ENCODE measurements around the gene CNKSR3.

Gene CNKSR3

DNA sequence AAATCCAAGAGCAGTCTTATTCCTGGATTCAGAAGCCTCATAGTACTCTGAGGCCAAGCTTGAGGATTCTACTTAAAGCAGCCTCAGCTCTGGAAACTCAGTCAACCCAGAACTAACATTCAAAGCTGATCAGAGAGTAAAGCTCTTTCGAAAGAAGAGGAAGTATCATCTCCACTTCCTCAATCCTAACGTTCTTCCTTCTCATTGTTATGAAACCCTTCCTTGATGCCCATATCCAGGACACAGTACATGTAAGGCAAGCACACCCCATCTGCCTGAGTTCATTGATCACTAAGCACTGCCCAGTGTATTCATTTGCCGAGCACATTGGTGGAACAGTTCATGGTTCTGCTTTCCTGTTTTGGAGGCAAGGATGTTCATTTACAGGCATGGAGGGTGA is 153.8 kb downstream of the CNKSR3 start, which contains the start of gene IPCEF1:
TSS of gene IPCEF1 (minus strand) at position 114 of the 400 bp plus-strand sequence. CDS start 90,856 bp downstream, outside the sequence.
- DNase-seq (ENCODE audit: low read depth in 1 of 2, low spot score in 1 of 2), result no peak

DNA sequence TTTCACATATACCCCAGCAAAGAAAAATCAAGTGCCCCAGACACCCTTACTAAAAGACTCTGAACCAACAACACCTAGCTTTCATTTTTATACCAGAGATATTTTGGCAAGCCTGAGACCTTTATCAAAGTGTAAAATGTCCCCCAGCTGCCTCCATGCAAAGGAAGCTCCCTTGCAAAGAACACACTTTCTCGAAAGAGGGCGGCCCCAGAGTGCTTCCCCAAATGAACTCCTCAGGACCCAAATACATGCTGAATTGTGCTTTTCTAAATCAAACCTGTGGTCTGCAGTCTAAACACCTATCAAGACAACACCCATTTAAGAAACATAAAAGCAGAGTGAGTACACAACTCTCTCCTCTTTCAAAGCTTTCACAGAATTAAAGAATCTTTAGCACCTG is 154.4 kb downstream of the CNKSR3 start:
- no peak for DNase-seq (ENCODE audit: low read depth in 1 of 2, low spot score in 1 of 2)

DNA sequence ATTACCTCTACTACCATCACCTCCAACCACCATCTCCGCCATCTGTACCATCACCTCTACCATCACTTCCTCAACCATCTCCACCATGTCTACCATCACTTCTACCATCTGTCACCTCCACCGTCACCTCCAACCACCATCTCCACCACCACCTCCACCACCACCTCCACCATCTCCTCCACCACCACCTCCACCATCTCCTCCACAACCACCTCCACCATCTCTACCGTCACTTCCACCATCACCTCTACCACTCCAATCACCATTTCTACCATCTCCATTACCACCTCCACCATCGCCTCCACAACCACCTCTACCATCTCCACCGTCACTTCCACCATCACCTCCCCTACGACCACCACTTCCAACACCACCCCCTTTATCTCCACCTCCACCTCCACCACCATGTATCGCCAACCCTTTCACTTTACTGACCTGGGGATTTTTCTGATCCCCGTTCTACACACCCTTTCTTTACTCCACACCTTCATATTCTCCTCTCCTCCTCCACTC is 156.2 kb downstream of the CNKSR3 start:
- no peak for DNase-seq (ENCODE audit: low read depth in 1 of 2, low spot score in 1 of 2)

DNA sequence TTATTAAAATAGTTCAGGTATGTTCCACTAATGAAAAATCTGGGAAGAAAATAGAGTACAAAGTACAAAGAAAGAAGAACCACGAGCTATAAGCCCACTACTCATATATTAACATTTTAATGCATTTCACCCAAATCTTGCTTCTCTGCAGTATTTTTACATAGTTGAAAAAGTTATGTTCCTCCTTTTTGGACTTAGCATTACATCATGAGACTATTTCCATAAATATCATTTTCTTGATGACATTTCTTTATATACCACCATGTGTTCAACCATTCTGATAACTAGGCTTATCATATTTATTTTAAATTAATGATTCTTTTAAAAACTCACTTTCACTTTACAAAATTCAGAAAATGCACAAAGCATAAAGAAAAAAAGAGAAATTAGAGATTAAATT is 156.9 kb downstream of the CNKSR3 start:
- DNase-seq (ENCODE audit: low read depth in 1 of 2, low spot score in 1 of 2), result no peak

DNA sequence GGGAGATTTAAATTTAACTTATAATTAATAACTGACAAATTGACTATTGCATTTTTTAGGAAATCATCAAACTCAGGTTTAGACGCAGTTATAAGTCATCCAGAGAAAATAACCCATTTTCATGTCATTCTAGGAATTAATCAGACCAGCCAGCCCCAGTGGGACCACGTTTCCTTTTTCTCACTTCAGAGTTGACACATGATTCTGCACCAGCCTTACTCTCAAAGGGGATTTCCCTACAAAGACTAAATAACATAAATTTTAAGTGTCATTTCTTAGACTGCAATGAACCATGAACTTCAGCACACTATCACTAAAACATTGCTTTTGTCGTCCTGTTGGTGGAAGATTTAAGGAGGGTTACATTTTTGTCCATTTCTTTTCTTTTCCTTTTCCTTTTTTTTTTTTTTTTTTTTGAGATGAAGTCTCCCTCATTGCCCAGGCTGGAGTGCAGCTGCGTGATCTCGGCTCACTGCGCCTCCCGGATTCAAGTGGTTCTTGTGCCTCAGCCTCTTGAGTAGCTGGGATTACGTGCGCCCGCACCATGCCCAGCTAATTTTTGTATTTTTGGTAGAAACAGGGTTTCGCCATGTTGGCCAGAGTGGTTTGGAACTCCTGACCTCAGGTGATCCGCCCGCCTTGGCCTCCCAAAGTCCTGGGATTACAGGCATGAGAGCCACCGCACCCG is 157.4 kb downstream of the CNKSR3 start:
- DNase-seq (ENCODE audit: low read depth in 1 of 2, low spot score in 1 of 2), result no peak

DNA sequence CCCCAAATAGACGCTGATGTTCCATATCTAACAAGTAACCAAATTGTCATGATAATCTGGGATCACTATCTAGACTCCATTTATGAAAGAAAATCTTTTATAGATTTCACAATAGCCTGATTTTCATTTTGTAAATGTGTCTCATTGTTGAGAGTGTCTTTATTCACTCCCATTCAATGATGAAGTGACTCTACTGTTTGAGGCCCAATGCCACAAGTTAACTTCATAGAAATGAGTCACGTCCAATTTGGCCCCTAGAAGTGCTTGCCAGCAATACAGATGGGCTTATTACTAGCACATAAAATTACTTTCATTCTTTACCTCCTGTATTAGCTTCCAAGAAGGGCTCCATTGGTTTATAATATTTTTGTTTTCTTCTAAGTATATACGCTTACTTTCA is 160.2 kb downstream of the CNKSR3 start:
- no peak for DNase-seq (ENCODE audit: low read depth in 1 of 2, low spot score in 1 of 2)

DNA sequence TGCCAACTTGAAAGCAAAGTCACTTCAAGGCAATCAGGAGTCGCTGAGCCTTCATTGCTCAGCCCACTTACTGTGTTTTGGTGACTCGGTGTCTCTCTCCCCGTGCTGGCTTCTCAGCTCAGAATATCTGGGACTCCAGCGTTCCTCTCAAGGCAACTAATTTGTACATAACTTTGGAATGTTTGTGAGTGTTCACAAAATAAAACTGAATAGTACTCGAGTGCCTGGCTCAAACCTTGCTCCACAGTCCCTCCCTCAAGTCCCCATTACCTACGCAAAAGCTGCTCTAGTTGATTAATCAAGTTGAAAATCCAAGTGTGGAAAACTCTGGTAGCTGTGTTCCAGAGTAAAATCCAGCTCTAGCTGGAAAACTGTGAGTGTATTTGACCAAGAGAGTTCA is 162.5 kb downstream of the CNKSR3 start:
- no peak for DNase-seq (ENCODE audit: low read depth in 1 of 2, low spot score in 1 of 2)

DNA sequence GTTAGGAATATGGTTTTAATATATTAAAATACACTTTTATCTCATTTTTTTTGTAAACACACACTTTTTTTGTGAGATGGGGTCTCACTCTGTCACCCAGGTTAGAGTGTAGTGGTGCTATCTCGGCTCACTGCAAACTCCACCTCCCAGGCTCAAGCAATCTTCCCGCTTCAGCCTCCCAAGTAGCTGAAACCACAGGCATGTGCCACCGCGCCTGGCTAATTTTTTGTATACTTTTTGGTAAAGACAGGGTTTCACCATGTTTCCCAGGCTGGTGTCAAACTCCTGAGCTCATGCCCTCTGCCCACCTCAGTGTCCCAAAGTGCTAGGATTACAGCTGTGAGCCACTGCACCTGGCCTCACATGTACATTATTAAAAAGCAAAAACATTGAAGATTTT is 164.7 kb downstream of the CNKSR3 start:
- no peak for DNase-seq (ENCODE audit: low read depth in 1 of 2, low spot score in 1 of 2)

DNA sequence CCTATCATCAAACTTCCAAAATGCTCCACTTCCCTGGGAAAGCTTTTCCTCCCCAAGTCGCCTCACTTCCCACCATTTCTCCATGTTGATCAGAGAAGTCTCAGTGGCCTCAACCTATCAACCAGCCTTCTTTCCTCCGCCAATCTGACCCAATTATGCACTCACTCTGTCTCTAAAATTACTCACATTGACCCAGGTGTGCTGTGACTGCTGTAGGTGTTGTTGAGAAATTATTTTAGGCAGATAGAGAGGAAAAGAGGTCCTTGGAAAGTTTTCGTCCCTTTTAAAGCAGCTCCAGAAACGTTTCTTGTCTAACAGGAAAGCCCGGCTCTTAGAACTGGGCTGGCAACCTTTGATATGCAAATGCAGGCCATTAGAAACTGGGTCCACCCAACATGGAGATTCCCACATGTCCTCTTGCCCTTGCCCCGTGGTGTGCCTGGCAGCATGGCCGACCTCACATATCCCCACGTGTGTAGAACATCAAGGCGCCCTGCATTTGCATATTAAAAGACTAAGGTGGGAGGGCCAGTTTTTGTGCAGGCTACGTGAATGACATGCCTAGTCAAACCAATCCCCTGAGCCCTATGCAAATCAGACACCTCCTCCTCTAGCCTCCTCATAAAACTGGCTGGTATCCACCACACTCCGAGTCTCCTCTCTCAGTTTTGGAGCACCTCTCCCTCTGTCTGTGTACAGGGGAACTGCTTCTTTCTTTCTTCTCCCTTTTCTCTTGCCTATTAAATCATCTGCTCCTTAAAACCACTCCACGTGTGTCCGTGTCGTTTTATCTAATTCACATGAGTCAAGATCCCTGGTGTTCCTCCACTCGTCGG is 166.8 kb downstream of the CNKSR3 start:
- no peak for DNase-seq (ENCODE audit: low read depth in 1 of 2, low spot score in 1 of 2)

DNA sequence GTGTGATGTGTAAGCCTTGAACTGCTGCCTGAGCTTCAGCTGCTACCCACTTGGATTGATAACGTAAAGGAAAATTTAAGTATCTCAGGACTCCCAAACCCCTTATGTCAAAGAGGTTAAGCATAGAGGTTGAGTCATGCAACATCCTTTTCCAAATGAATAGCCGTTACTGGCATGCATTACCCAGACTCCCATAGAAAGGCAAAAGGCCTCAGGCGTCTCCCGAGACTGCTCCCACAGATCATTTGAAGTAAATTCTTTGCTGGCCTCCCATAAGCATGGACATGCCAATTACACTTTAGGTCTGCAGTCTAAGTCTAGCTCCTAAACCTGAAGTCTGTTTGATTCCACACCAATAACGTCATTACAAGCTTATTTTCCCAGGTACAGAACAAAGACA is 168.6 kb downstream of the CNKSR3 start:
- DNase-seq (ENCODE audit: low read depth in 1 of 2, low spot score in 1 of 2), result no peak

DNA sequence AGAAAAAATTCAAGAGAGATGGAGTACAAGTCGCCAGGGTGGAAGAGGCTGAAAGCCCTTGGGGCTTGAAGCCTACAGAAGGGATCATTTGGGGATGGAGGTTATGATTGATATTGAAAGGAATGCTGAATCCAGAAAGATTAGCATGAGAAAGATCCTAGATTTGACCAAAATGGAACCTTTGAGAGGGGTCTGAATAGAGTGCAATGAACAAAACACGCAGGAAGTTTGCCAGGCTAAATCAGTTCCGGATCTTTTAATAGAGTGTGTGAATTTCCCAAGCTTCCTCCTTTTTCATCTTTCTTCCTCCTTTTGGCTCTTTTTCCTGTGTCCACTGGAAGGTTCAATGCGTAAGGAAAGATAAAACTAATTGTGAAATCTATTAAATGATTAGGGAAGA is 169.1 kb downstream of the CNKSR3 start:
- no peak for DNase-seq (ENCODE audit: low read depth in 1 of 2, low spot score in 1 of 2)
